Measurements from ENCODE around the gene ZNF562. TPM values are rescaled to one million over a fixed set of nuclear protein-coding genes. Genes with fewer than 3 reads are reported as not detected.
"Not testable (repeated sequence)": the region's sequence is repeated elsewhere in the genome, so short reads cannot be mapped to it uniquely, and the experiment has no call there.

The ZNF562 gene
- polyA plus RNA-seq (2012; ENCODE audit: insufficient read depth, insufficient read length): 1.4 TPM

- peak; percentile 71 for DNase-seq (ENCODE audit: low read depth, low spot score)
- H3K4me3 ChIP-seq (ENCODE audit: low read length): peak within 1 kb of the TSS; percentile 86
Measured at GRCh38 chr19:9674663-9675357, at the start of gene ZNF562. Gene ZNF562 (minus strand): TSS chr19:9675100. CDS start chr19:9660744, 14,356 bp downstream.

- DNase-seq (ENCODE audit: low read depth, low spot score): no peak
- no peak overlapping the region for H3K4me3 ChIP-seq (ENCODE audit: low read length)
Measured at GRCh38 chr19:9724157-9724556, 49.3 kb upstream of the ZNF562 start.

GRCh38 chr19:9721861-9722260, 47.0 kb upstream of the ZNF562 start:
- DNase-seq (ENCODE audit: low read depth, low spot score): peak; percentile 78
- peak overlapping the region; percentile 5 for H3K4me3 ChIP-seq (ENCODE audit: low read length)

GRCh38 chr19:9720541-9720940, 45.6 kb upstream of the ZNF562 start:
- no peak for DNase-seq (ENCODE audit: low read depth, low spot score)
- H3K4me3 ChIP-seq (ENCODE audit: low read length): no peak overlapping the region

GRCh38 chr19:9711815-9712214, 36.9 kb upstream of the ZNF562 start:
- DNase-seq (ENCODE audit: low read depth, low spot score): no peak
- no peak overlapping the region for H3K4me3 ChIP-seq (ENCODE audit: low read length)

GRCh38 chr19:9709305-9709704, 34.4 kb upstream of the ZNF562 start:
- H3K4me3 ChIP-seq (ENCODE audit: low read length): no peak overlapping the region
- no peak for DNase-seq (ENCODE audit: low read depth, low spot score)

- H3K4me3 ChIP-seq (ENCODE audit: low read length): no peak overlapping the region
- DNase-seq (ENCODE audit: low read depth, low spot score): no peak
Measured at GRCh38 chr19:9705836-9706235, 30.9 kb upstream of the ZNF562 start.

GRCh38 chr19:9702186-9702585, 27.3 kb upstream of the ZNF562 start:
- H3K4me3 ChIP-seq (ENCODE audit: low read length): no peak overlapping the region
- DNase-seq (ENCODE audit: low read depth, low spot score): no peak

GRCh38 chr19:9700229-9700981, 25.5 kb upstream of the ZNF562 start:
- H3K4me3 ChIP-seq (ENCODE audit: low read length): no peak overlapping the region
- no peak for DNase-seq (ENCODE audit: low read depth, low spot score)

GRCh38 chr19:9690301-9690700, 15.4 kb upstream of the ZNF562 start:
- H3K4me3 ChIP-seq (ENCODE audit: low read length); DNase-seq (ENCODE audit: low read depth, low spot score): not testable (repeated sequence)

- not testable (repeated sequence) for H3K4me3 ChIP-seq (ENCODE audit: low read length); DNase-seq (ENCODE audit: low read depth, low spot score)
Measured at GRCh38 chr19:9679996-9680395, 5.1 kb upstream of the ZNF562 start.

GRCh38 chr19:9675358-9675901, 530 bp upstream of the ZNF562 start:
- DNase-seq (ENCODE audit: low read depth, low spot score): not testable (repeated sequence)
- peak overlapping the region; percentile 86 for H3K4me3 ChIP-seq (ENCODE audit: low read length)

- H3K4me3 ChIP-seq (ENCODE audit: low read length): peak overlapping the region; percentile 86
- no peak for DNase-seq (ENCODE audit: low read depth, low spot score)
Measured at GRCh38 chr19:9673912-9674662, 813 bp downstream of the ZNF562 start.

- no peak for DNase-seq (ENCODE audit: low read depth, low spot score)
- H3K4me3 ChIP-seq (ENCODE audit: low read length): no peak overlapping the region
Measured at GRCh38 chr19:9672893-9673292, 2.0 kb downstream of the ZNF562 start.

GRCh38 chr19:9671655-9672054, 3.2 kb downstream of the ZNF562 start:
- DNase-seq (ENCODE audit: low read depth, low spot score): peak; percentile 37
- no peak overlapping the region for H3K4me3 ChIP-seq (ENCODE audit: low read length)

GRCh38 chr19:9668544-9668943, 6.4 kb downstream of the ZNF562 start:
- no peak overlapping the region for H3K4me3 ChIP-seq (ENCODE audit: low read length)
- no peak for DNase-seq (ENCODE audit: low read depth, low spot score)

GRCh38 chr19:9667898-9668297, 7.0 kb downstream of the ZNF562 start:
- no peak overlapping the region for H3K4me3 ChIP-seq (ENCODE audit: low read length)
- no peak for DNase-seq (ENCODE audit: low read depth, low spot score)

- DNase-seq (ENCODE audit: low read depth, low spot score): no peak
- no peak overlapping the region for H3K4me3 ChIP-seq (ENCODE audit: low read length)
Measured at GRCh38 chr19:9658769-9659168, 16.1 kb downstream of the ZNF562 start.

GRCh38 chr19:9653066-9653555, 21.8 kb downstream of the ZNF562 start:
- not testable (repeated sequence) for H3K4me3 ChIP-seq (ENCODE audit: low read length); DNase-seq (ENCODE audit: low read depth, low spot score)

Data from Jurkat, Clone E6-1 (cell line).